ENCODE measurements around the gene CFAP157.

CFAP157 gene

DNA sequence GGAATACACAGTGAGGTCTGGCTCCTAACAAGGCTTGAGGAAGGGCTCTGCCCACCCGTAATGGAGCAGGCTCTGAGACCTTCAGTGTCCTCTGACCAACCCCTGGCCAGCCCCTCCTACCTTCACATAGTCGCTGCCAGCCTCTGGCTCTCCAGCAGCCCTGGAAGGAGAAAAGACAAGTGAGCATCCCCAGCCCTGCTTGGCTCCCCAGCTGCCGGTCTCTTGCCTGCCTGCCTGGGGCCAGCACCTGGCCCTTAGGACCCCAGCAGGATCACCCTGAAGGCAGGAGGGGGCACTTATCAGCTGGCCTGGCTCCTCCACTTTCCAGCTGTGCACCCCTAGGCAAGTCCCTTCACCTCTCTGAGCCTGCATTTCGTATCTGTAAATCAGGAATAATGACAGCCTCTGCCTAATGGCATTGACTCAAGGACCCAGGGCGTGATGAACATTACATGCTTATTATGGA is 54.7 kb downstream of the CFAP157 start:
- DNase-seq (ENCODE audit: low spot score in 2 of 2) (no peak), ATAC-seq (ENCODE audit: low read depth) (no peak)
- Mint-ChIP-seq H3K4me3 (no peak overlapping the region), H3K27me3 (no peaks in the 10 kb centered on the region), H3K27ac (no peak overlapping the region), H3K4me1 (peaks cover 35% of the 10 kb centered on the region), H3K36me3 (peaks cover 30% of the 10 kb centered on the region), H3K9me3 (no peaks in the 10 kb centered on the region)

DNA sequence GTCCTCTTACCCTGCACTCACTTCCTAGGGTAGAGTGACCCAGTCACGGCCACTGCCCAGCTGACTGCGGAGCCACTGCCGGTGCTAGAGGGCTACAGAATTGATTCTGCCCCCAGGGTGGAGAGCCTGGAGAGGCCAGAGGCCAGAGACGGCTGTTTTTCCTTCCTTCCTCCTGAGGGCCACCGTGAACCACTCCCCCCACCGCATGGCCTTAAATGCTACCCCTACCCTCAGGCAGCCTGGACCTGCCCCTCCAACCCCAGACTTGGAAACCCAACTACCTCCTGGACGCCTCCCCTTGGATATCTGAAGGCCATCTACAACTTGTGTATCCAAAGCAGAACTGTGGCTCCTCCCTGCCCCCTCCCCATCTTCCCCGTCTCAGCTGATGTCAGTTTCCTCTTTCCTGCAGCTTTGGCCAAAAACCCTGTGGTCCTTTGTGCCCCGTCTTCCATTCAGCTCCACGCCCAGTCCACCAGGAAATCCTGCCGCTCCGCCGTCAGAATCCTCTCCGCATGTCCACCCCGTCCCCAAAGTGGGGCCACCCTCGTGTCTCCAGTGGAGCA is 55.4 kb downstream of the CFAP157 start:
- H3K27me3 Mint-ChIP-seq = no peaks in the 10 kb centered on the region
- H3K9me3 Mint-ChIP-seq = no peaks in the 10 kb centered on the region
- H3K4me3 Mint-ChIP-seq = no peak overlapping the region
- no peak for DNase-seq (ENCODE audit: low spot score in 2 of 2)
- no peak for ATAC-seq (ENCODE audit: low read depth)
- no peak overlapping the region for H3K27ac Mint-ChIP-seq
- H3K4me1 Mint-ChIP-seq = peaks cover 37% of the 10 kb centered on the region
- peaks cover 30% of the 10 kb centered on the region for H3K36me3 Mint-ChIP-seq

DNA sequence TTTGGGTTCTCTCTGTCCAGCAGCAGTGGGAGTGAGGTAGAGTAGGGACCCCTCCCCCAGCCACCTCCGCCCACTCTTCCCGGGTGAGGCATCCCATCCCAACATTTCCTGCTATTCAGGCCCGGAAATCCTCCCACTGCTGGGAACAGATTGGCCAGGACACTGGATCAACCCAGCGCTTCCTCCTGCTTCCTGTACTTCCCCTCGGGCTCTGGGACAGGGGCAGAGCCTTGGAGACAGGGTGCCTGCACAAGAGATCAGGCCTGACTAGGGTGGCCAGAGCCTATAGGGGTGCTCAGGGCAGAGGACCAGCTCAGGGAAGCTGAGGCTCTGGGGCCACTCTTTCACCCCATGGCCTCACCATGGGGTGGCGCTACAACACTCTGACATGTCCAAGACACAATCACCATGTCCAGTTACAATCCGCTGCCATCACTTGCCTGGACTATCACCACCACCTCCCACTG is 57.2 kb downstream of the CFAP157 start:
- no peaks in the 10 kb centered on the region for H3K27me3 Mint-ChIP-seq
- H3K9me3 Mint-ChIP-seq = no peaks in the 10 kb centered on the region
- peak; percentile 34 for ATAC-seq (ENCODE audit: low read depth)
- H3K4me3 Mint-ChIP-seq = no peak overlapping the region
- H3K27ac Mint-ChIP-seq = peak overlapping the region; percentile 70
- no peak for DNase-seq (ENCODE audit: low spot score in 2 of 2)
- H3K4me1 Mint-ChIP-seq = peaks cover 39% of the 10 kb centered on the region
- H3K36me3 Mint-ChIP-seq = peaks cover 29% of the 10 kb centered on the region

DNA sequence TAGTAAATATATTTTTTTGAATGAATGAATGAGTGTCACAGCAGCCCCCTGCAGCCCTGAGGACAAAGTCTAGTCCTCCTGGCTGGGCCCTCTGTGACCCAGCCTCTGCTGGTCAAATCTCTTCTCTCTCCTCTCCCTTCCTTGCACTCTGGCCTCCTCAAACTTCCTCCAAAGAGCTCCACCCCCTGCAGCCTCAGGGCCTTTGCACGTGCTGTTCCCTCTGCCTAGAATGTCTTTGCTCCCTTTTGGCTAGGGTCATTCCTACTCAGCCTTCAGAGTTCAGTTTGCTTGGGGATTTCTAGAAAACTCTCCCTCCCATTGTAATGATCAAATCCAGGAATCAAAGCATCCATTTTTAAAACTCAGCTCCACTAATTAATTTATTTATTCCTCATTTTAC is 58.6 kb downstream of the CFAP157 start:
- peaks cover 48% of the 10 kb centered on the region for H3K4me1 Mint-ChIP-seq
- H3K27me3 Mint-ChIP-seq = no peaks in the 10 kb centered on the region
- ATAC-seq (ENCODE audit: low read depth) (no peak), DNase-seq (ENCODE audit: low spot score in 2 of 2) (no peak)
- peaks cover 29% of the 10 kb centered on the region for H3K36me3 Mint-ChIP-seq
- no peaks in the 10 kb centered on the region for H3K9me3 Mint-ChIP-seq
- H3K27ac Mint-ChIP-seq = no peak overlapping the region
- no peak overlapping the region for H3K4me3 Mint-ChIP-seq
